ENCODE data around the gene GALNT2. TPM values are rescaled to one million over a fixed set of nuclear protein-coding genes. Genes with fewer than 3 reads are reported as not detected.

Gene GALNT2
- total RNA-seq, 4 donors from 2014 or later: 50.7 to 85.0 (median 71.8) TPM

DNA sequence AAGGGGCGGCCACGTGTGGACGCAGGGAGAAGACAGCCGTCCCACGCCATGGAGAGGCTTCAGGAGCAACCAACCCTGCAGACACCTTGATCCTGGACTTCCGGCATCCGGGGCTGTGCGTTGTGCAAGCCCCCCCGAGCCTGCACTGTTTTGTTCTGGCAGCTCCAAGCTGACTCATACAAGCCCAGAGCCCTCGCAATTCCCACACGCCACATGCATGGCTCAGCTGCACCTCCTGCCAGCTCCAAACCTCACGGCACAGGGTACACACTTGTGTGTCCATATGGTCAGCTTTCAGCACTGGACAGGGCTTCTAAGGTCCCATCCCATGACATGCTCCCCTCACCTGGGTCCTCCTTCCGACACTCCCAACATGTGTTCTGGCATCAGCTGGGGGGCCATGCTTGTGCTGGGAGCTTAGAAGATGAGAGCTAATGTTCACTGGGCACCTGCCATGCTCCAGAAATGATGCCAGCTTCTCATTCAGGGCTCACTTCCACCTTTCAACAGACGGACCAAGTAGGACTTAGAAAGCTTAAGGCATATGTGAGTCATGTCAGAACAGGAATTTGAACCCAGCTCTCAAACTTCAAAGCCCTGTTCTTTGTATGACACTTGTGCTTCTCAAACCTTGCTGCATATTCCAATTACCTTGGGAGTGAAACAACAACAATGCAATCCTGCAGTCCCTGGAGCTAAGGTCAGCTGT is 221.8 kb downstream of the GALNT2 start:
- ATAC-seq (ENCODE audit: low FRiP score) (no peak), DNase-seq (ENCODE audit: low spot score) (no peak)
- TF ChIP-seq, protein P1, sequence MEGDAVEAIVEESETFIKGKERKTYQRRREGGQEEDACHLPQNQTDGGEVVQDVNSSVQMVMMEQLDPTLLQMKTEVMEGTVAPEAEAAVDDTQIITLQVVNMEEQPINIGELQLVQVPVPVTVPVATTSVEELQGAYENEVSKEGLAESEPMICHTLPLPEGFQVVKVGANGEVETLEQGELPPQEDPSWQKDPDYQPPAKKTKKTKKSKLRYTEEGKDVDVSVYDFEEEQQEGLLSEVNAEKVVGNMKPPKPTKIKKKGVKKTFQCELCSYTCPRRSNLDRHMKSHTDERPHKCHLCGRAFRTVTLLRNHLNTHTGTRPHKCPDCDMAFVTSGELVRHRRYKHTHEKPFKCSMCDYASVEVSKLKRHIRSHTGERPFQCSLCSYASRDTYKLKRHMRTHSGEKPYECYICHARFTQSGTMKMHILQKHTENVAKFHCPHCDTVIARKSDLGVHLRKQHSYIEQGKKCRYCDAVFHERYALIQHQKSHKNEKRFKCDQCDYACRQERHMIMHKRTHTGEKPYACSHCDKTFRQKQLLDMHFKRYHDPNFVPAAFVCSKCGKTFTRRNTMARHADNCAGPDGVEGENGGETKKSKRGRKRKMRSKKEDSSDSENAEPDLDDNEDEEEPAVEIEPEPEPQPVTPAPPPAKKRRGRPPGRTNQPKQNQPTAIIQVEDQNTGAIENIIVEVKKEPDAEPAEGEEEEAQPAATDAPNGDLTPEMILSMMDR (IDR thresholded peaks at IDR 0.05): no peak

DNA sequence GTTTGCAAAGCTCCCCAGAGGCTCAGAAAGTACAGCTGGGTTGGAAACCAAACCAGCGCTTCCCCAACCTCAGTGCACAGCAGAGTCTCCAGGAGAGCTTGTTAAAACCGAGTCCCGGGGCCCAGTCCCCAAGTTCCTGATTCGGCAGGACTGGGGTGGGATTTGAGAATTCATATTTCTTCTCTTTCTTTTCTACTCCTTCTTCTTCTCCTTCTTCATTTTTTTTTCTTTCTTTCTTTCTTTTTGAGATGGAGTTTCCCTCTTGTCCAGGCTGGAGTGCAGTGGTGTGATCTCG is 222.3 kb downstream of the GALNT2 start:
- no peak for DNase-seq (ENCODE audit: low spot score)
- ATAC-seq (ENCODE audit: low FRiP score): no peak
- TF ChIP-seq, protein P1 (IDR thresholded peaks at IDR 0.05): no peak

DNA sequence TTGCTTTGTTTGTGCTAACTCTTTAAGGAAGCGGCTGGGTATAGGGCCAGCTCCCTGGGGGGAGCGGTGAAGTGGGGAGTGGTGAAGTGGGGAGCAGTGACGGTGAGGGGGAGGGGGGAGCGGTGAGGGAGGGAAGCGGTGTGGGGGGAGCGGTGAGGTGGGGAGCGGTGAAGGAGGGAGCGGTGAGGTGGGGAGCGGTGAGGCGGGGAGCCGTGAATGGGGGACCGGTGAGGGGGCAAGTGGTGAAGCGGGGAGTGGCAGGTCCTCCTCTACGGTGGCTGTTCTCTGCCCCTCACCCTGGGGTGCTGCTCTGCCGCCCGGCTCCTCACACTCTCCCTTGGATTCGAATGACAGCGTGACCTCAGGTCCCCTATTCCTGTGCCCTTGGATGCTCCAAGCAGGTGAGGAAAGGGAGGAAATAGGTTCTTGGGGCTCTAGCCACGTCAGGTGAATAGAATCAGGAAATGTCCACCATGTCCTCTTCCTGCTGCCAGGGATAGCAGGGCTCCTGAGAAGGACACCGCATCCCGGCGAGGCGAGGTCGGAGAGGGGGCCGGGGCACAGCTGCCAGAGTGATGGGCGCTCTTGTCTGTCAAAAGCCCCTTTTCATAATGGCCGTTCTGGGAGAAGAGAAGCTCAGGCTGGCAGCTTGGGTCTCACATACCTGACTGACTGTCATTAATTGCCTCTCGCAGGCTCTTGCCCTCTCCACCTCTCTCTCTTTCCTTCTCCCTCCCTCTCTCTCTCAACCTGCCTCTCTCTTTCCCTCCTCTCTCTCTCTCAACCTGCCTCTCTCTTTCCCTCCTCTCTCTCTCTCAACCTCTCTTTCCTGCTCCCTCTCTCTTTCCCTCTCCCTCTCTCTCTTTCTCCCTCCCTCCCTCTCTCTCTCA is 224.9 kb downstream of the GALNT2 start:
- no peak for ATAC-seq (ENCODE audit: low FRiP score)
- TF ChIP-seq, protein P1 (IDR thresholded peaks at IDR 0.05): no peak
- DNase-seq (ENCODE audit: low spot score): no peak

DNA sequence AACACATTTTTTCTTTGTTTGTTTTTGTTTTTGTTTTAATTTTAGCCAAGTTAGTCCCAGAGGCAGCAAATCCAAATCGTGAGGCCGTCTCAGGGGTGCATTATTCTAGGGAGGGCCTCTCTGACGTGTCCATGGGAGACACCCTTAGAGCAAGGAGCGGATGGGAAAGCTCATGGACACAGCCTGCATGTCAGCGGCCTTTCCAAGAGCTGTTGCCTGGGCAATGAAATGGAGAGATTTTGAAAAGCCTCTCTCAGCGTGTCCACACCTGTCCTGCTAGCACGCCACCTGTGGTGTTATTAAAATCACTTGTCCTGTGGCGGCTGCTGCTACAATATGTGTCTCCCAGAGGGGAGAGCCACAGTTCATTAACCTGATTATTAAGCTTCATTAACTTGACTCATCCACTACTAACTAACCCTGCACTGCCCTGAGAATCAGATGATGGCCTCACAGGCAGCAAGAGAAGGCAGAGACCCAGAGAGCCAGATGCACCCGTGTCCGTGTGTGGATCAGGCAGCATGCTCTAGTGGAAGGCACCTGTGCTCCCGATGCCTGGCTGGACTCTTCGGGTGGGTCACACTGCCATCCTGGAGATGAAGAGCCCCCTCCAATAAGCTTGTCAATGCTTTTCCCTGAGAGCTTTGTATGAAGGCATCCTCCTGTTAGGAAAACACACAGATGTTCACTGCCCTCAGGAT is 225.8 kb downstream of the GALNT2 start:
- TF ChIP-seq, protein P1 (IDR thresholded peaks at IDR 0.05): no peak
- DNase-seq (ENCODE audit: low spot score) (no peak), ATAC-seq (ENCODE audit: low FRiP score) (no peak)

DNA sequence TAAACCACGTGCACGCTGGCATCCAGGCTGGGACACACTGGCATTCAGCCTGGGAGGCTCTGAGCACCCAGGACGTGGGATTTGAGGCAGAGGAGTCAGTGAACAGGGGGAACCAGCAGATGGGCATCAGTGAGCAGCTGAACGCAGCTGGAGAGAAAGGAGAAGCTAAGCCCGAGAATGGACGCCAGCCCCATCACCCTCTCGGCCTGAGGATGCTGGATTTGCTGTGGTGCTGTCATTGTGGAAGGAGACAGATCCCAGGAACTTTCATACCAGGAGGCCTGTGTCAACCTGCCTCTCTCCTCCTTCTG is 226.3 kb downstream of the GALNT2 start:
- DNase-seq (ENCODE audit: low spot score): no peak
- TF ChIP-seq, protein P1 (IDR thresholded peaks at IDR 0.05): no peak

DNA sequence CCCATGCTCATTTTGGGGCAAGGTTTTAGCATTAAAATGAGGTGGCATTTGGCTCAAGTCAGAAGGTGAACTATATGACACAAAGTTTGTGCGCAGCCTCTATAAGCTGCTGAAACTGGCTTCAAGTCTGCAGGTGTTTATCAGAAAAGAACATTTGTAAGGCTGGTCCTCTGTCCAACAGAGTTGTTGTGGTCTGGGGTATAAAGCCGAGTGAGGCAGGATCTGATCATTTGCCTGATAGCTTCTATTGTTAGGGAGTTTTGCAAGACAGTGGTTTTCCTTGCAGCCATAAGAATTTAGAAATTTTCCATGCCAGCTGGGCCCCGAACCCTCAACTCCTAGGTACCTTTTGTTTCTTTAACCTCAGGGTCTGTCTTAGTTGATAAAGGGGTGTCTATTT is 228.3 kb downstream of the GALNT2 start:
- TF ChIP-seq, protein P1 (IDR thresholded peaks at IDR 0.05): no peak
- ATAC-seq (ENCODE audit: low FRiP score): no peak
- DNase-seq (ENCODE audit: low spot score): no peak

More for the DNA sequence above, 226.3 kb downstream of the GALNT2 start:
- ATAC-seq (ENCODE audit: low FRiP score): no peak

Measured in omental fat pad (tissue), 4 donors.